Ascending aorta (tissue), 2 donors: ENCODE measurements around the gene ORAI2. TPM values are rescaled to one million over a fixed set of nuclear protein-coding genes. Genes with fewer than 3 reads are reported as not detected.

ENCODE experiments used
- DNase-seq, 2 donors: peaks; one replicate each; pipeline ENCODE4 v3.0.0-alpha.2; 2019; ENCODE audit warnings: low spot score in 2 of 2
- H3K27ac ChIP-seq, 2 donors: fragments of 200-600 bp; sonication (generic); one replicate each; pipeline ENCODE4 v1.5.1; 2016 to 2017; ENCODE audit warnings: mild to moderate bottlenecking in 1 of 2
- H3K27me3 ChIP-seq: fragments of 200-600 bp; sonication (generic); one replicate; pipeline ENCODE4 v1.5.1; 2017
- H3K36me3 ChIP-seq, 2 donors: fragments of 200-600 bp; sonication (generic); one replicate each; pipeline ENCODE4 v1.5.1; 2016
- H3K4me1 ChIP-seq, 2 donors: fragments of 200-600 bp; sonication (generic); one replicate each; pipeline ENCODE4 v1.5.1; 2016 to 2017; ENCODE audit warnings: mild to moderate bottlenecking in 1 of 2
- H3K4me3 ChIP-seq, 2 donors: fragments of 200-600 bp; sonication (generic); one replicate each; pipeline ENCODE4 v1.5.1; 2016 to 2017; ENCODE audit warnings: mild to moderate bottlenecking in 1 of 2
- H3K9me3 ChIP-seq, 2 donors: fragments of 200-600 bp; sonication (generic); one replicate each; pipeline ENCODE4 v1.5.1; 2016
- intact Hi-C: fragments of 100-400 bp; cut with DNase I; formaldehyde crosslinking; loops from one replicate; pipeline ENCODE4 v1.15.1; 2023
- total RNA-seq: library from RNA; depleted of rRNA; stranded (reverse); fragments of >200 nt; gene quantifications from one replicate; pipeline ENCODE4 v1.1.0, GENCODE V29; 2016
- TF ChIP-seq, protein P1 (sequence below), 3 experiments: fragments of 200-600 bp in 2 of 3; fragments of 450-650 bp in 1 of 3; sonication (generic) in 2 of 3; IDR thresholded peaks; one replicate each; pipeline ENCODE4 v1.5.1; 2016 to 2019; ENCODE audit warnings: antibody characterized with exemption in 3 of 3, mild to moderate bottlenecking in 1 of 3, moderate library complexity in 1 of 3

ORAI2 gene
- total RNA-seq, 1 donor from 2014 or later, result 45.1 TPM

GRCh38 chr7:102409340-102409739 lies 24.0 kb upstream of the ORAI2 start:
- Histone ChIP-seq H3K27ac (no peak overlapping the region), H3K27me3 (no peaks in the 10 kb centered on the region), H3K36me3 (peaks cover 73 to 78% of the 10 kb centered on the region in 2 donors), H3K9me3 (no peaks in the 10 kb centered on the region), H3K4me1 (no peaks in the 10 kb centered on the region), H3K4me3 (no peak overlapping the region)
- no peak for DNase-seq
- TF ChIP-seq, protein P1, sequence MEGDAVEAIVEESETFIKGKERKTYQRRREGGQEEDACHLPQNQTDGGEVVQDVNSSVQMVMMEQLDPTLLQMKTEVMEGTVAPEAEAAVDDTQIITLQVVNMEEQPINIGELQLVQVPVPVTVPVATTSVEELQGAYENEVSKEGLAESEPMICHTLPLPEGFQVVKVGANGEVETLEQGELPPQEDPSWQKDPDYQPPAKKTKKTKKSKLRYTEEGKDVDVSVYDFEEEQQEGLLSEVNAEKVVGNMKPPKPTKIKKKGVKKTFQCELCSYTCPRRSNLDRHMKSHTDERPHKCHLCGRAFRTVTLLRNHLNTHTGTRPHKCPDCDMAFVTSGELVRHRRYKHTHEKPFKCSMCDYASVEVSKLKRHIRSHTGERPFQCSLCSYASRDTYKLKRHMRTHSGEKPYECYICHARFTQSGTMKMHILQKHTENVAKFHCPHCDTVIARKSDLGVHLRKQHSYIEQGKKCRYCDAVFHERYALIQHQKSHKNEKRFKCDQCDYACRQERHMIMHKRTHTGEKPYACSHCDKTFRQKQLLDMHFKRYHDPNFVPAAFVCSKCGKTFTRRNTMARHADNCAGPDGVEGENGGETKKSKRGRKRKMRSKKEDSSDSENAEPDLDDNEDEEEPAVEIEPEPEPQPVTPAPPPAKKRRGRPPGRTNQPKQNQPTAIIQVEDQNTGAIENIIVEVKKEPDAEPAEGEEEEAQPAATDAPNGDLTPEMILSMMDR (IDR thresholded peaks at IDR 0.05), result no peak
- intact Hi-C loops, result no loop called here

DNA sequence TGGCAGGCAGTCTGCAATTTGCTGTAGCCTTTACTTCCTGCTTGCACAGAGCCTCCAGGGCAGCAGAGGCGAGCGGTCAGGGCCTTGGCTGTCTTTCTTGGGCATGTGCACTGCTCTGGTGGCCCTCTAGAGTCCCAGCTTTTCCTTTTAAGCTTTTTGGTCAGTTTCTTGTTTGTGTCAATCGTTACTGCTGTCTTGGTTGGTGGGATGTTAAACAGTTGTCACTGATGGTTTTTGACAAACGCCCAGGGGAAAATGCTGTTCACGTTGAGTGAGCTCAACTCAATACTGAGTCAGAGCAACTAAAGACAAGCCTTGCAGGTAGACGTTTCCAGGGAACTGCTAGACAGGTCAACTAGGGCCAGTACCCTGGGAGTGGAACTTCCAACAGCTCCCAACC lies 23.3 kb upstream of the ORAI2 start:
- H3K4me1 ChIP-seq, result no peaks in the 10 kb centered on the region
- H3K36me3 ChIP-seq, result peaks cover 69 to 80% of the 10 kb centered on the region in 2 donors
- H3K4me3 ChIP-seq, result no peak overlapping the region
- H3K27me3 ChIP-seq, result no peaks in the 10 kb centered on the region
- intact Hi-C loops, result no loop called here
- H3K27ac ChIP-seq, result no peak overlapping the region
- H3K9me3 ChIP-seq, result no peaks in the 10 kb centered on the region
- no peak for DNase-seq
- TF ChIP-seq, protein P1 (IDR thresholded peaks at IDR 0.05), result no peak

- peaks cover 64 to 80% of the 10 kb centered on the region in 2 donors for H3K36me3 ChIP-seq
- TF ChIP-seq, protein P1 (IDR thresholded peaks at IDR 0.05), result no peak
- intact Hi-C loops, result no loop called here
Observed at GRCh38 chr7:102410918-102411317, 22.5 kb upstream of the ORAI2 start.

DNA sequence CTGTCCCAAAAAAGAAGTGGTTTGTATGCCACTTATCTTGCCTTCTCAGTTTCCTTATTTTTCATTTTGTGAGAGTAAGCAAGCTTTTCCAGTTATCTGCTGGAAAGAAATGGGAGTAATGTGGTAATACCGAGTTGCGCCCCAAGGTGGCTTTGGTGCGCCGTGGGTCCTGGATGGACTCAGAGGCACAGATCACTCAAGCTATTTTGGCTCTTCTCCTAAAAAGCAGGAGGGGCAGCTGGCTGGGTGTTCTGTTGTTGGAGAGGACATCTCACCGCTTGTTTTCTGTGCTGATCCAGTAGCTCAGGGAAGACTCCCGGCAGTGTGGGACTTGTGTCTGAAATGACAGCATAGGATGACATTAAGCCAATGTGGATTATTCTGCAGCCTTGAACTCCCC lies 20.8 kb upstream of the ORAI2 start:
- Histone ChIP-seq H3K27me3 (no peaks in the 10 kb centered on the region), H3K9me3 (no peaks in the 10 kb centered on the region), H3K27ac (no peak overlapping the region), H3K4me1 (no peaks in the 10 kb centered on the region), H3K36me3 (peaks cover 59 to 80% of the 10 kb centered on the region in 2 donors), H3K4me3 (no peak overlapping the region)
- TF ChIP-seq, protein P1 (IDR thresholded peaks at IDR 0.05), result no peak
- no peak for DNase-seq
- intact Hi-C loops, result no loop called here

More at GRCh38 chr7:102410918-102411317, 22.5 kb upstream of the ORAI2 start:
- H3K27ac ChIP-seq, result no peak overlapping the region
- H3K4me3 ChIP-seq, result no peak overlapping the region
- DNase-seq, result no peak
- H3K27me3 ChIP-seq, result no peaks in the 10 kb centered on the region
- H3K4me1 ChIP-seq, result no peaks in the 10 kb centered on the region
- H3K9me3 ChIP-seq, result no peaks in the 10 kb centered on the region

DNA sequence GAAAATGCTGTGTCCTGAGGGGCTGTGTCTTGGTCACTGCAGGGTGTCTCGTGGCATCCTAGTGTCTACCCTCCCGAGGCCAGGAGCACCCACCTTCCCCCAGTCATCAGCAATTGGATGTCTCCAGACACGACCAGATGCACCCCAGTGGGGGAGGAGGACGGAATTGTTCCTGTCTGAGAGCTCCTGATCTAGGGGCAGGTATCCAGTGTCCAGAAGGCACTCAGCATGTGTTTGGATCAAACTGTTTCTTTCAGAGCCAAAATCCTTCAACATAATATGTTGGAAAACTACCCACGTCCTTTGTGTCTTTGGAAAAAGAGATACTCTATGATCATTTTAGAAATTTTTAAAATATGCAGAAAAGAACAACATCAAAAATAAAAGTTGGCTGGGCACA lies 20.3 kb upstream of the ORAI2 start:
- Histone ChIP-seq H3K27me3 (no peaks in the 10 kb centered on the region), H3K9me3 (no peaks in the 10 kb centered on the region), H3K27ac (no peak overlapping the region), H3K4me1 (no peaks in the 10 kb centered on the region), H3K36me3 (peaks cover 54 to 78% of the 10 kb centered on the region in 2 donors), H3K4me3 (no peak overlapping the region)
- TF ChIP-seq, protein P1 (IDR thresholded peaks at IDR 0.05), result no peak
- DNase-seq, result no peak
- intact Hi-C loops, result no loop called here

DNA sequence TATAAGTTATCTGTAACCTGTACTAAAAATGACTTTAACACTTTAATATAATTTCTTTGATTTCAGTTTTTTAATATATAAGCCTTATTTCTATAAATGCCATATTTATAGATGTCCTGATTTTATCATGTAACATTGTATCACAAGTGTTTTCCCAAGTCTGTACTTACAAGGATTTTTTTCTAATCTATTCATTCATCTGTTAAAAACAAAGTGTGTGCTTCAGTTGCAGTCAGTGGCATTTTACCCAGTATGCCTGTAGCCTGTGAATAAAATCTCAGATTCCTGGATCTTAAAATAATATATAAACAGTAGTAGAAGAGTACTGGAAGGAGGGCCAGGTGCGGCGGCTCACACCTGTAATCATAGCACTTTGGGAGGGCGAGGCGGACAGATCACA lies 19.8 kb upstream of the ORAI2 start:
- Histone ChIP-seq H3K9me3 (no peaks in the 10 kb centered on the region), H3K27me3 (no peaks in the 10 kb centered on the region), H3K4me3 (no peak overlapping the region), H3K27ac (no peak overlapping the region), H3K4me1 (no peaks in the 10 kb centered on the region), H3K36me3 (peaks cover 51 to 73% of the 10 kb centered on the region in 2 donors)
- TF ChIP-seq, protein P1 (IDR thresholded peaks at IDR 0.05), result no peak
- no peak for DNase-seq
- intact Hi-C loops, result no loop called here
